Measurements from ENCODE around the gene SRP68.
"Not testable (repeated sequence)": the region's sequence is repeated elsewhere in the genome, so short reads cannot be mapped to it uniquely, and the experiment has no call there.

Gene SRP68

DNA sequence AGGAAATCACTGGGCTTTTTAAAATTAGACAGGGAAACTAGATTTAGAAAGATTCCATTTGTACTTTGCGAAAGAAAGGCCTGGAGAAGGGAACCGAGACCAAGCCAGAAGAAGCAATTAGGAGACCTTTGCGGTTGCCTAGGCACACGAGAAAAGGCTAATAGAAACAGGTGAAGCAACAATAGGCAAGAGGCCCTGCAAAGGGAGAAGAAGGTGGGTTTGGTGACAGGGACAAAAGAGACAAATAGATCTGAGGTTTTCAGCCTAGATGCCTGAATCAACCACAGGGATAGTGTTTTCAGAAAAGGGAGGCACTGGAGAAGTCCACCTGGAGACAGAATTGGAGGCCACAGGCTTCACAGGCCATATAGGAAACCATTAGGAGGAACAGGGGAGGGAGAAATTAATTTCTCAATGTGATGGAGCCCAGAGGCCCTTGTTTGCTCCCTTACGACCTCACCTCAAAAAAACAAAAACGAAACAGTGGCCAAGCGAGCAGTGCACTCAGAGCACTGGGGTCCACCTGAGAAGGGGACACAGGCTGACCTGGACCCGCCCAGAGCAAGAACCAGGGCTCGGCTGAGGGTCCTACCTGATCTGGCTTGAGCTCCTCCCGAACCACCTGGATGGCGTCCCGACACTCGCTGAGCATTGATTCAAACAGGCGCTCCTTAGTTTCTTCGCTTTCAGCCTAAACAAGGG lies 22.3 kb downstream of the SRP68 start:
- Histone ChIP-seq H3K9me3 (ENCODE audit: severe bottlenecking) (no peaks in the 10 kb centered on the region), H3K27ac (ENCODE audit: poor library complexity, severe bottlenecking) (no peak overlapping the region), H3K4me3 (ENCODE audit: severe bottlenecking) (no peak overlapping the region), H3K4me1 (ENCODE audit: insufficient read depth, poor library complexity, severe bottlenecking) (peaks cover 16% of the 10 kb centered on the region), H3K27me3 (ENCODE audit: insufficient read depth, poor library complexity, severe bottlenecking) (no peaks in the 10 kb centered on the region), H3K36me3 (ENCODE audit: low read depth) (peaks cover 91% of the 10 kb centered on the region)
- TF ChIP-seq CTCF (IDR thresholded peaks at IDR 0.05; ENCODE audit: poor library complexity, severe bottlenecking), result no peak
- DNase-seq (ENCODE audit: low spot score) (no peak), ATAC-seq (ENCODE audit: low read depth) (no peak)

DNA sequence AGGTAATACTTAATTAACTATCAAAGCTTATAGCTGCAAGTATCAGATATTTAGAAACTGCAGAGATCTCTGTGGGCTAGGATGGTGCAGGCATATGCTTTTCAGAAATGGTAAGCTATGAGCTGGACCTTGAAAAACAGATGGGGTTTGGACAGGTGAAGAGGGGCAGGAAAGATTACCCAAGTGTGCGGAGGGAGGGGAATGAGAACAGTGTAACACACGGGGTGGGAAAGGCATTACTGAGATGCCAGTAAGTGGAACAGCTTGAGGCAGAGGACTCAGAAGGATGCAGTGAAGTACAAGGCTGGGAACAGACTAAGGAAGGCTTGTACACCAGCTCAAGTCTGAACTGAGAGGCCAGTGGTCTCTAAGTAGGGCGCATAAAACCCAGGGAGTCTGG lies 23.1 kb downstream of the SRP68 start:
- H3K4me3 ChIP-seq (ENCODE audit: severe bottlenecking), result no peak overlapping the region
- peaks cover 91% of the 10 kb centered on the region for H3K36me3 ChIP-seq (ENCODE audit: low read depth)
- no peak for TF ChIP-seq CTCF (IDR thresholded peaks at IDR 0.05; ENCODE audit: poor library complexity, severe bottlenecking)
- H3K27me3 ChIP-seq (ENCODE audit: insufficient read depth, poor library complexity, severe bottlenecking), result no peaks in the 10 kb centered on the region
- H3K9me3 ChIP-seq (ENCODE audit: severe bottlenecking), result no peaks in the 10 kb centered on the region
- DNase-seq (ENCODE audit: low spot score) (no peak), ATAC-seq (ENCODE audit: low read depth) (no peak)
- H3K4me1 ChIP-seq (ENCODE audit: insufficient read depth, poor library complexity, severe bottlenecking), result peaks cover 10% of the 10 kb centered on the region
- H3K27ac ChIP-seq (ENCODE audit: poor library complexity, severe bottlenecking), result no peak overlapping the region

GRCh38 chr17:76048711-76049110 lies 23.6 kb downstream of the SRP68 start:
- Histone ChIP-seq H3K27ac (ENCODE audit: poor library complexity, severe bottlenecking) (no peak overlapping the region), H3K27me3 (ENCODE audit: insufficient read depth, poor library complexity, severe bottlenecking) (no peaks in the 10 kb centered on the region), H3K9me3 (ENCODE audit: severe bottlenecking) (no peaks in the 10 kb centered on the region), H3K4me1 (ENCODE audit: insufficient read depth, poor library complexity, severe bottlenecking) (peaks cover 5% of the 10 kb centered on the region), H3K36me3 (ENCODE audit: low read depth) (peaks cover 91% of the 10 kb centered on the region), H3K4me3 (ENCODE audit: severe bottlenecking) (no peak overlapping the region)
- TF ChIP-seq CTCF (IDR thresholded peaks at IDR 0.05; ENCODE audit: poor library complexity, severe bottlenecking), result no peak
- ATAC-seq (ENCODE audit: low read depth) (no peak), DNase-seq (ENCODE audit: low spot score) (no peak)

- no peak for DNase-seq (ENCODE audit: low spot score)
- Histone ChIP-seq H3K36me3 (ENCODE audit: low read depth) (peaks cover 92% of the 10 kb centered on the region), H3K9me3 (ENCODE audit: severe bottlenecking) (no peaks in the 10 kb centered on the region), H3K27ac (ENCODE audit: poor library complexity, severe bottlenecking) (no peak overlapping the region), H3K27me3 (ENCODE audit: insufficient read depth, poor library complexity, severe bottlenecking) (no peaks in the 10 kb centered on the region), H3K4me3 (ENCODE audit: severe bottlenecking) (no peak overlapping the region), H3K4me1 (ENCODE audit: insufficient read depth, poor library complexity, severe bottlenecking) (no peaks in the 10 kb centered on the region)
- no peak for TF ChIP-seq CTCF (IDR thresholded peaks at IDR 0.05; ENCODE audit: poor library complexity, severe bottlenecking)
- ATAC-seq (ENCODE audit: low read depth), result no peak
These were observed 24.2 kb downstream of the SRP68 start for GRCh38 chr17:76048025-76048605.

DNA sequence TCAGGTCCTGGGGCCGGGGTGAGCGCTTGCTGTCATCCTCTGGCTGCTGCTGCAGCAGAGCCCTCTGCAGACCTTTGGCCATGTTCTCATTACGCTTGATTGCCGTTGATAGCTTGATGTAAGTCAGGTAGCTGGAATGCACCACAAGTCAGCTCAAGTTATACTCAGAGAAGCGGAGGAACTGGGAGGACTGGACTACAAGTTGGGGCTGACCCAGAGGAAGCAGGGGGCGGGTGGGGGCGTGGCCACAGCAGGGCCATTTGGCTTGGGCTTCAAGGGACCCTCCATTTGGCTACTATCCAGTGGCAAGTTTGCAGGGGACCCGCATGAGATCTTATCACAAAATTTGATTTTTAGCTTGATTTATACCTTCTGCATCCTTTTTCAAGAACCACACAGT lies 26.3 kb downstream of the SRP68 start:
- peaks cover 97% of the 10 kb centered on the region for H3K36me3 ChIP-seq (ENCODE audit: low read depth)
- no peaks in the 10 kb centered on the region for H3K9me3 ChIP-seq (ENCODE audit: severe bottlenecking)
- no peak; the same call in 2 of the 3 replicates for ATAC-seq (ENCODE audit: low read depth)

DNA sequence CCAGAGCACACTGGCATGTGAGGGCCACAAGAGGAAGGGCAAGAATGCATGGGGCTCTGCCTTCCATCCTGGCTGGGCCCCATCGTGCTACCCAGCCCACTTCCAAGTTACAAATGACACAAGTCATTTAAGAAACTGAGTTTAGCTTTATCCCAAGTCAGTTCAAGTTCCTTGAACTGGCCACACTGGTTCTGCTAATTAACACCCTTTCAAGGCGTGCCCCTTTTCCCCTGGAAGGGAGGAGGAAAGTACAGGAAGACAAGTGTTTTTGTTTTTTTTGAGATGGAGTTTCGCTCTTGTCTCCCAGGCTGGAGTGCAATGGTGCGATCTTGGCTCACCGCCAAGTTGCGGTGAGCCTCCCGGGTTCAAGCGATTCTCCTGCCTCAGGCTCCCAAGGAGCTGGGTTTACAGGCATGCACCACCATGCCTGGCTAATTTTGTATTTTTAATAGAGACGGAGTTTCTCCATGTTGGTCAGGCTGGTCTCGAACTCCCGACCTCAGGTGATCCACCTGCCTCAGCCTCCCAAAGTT lies 27.8 kb downstream of the SRP68 start:
- not testable (repeated sequence) for H3K27me3 ChIP-seq (ENCODE audit: insufficient read depth, poor library complexity, severe bottlenecking); H3K27ac ChIP-seq (ENCODE audit: poor library complexity, severe bottlenecking); DNase-seq (ENCODE audit: low spot score); H3K4me1 ChIP-seq (ENCODE audit: insufficient read depth, poor library complexity, severe bottlenecking); H3K9me3 ChIP-seq (ENCODE audit: severe bottlenecking); H3K4me3 ChIP-seq (ENCODE audit: severe bottlenecking); ATAC-seq (ENCODE audit: low read depth)
- H3K36me3 ChIP-seq (ENCODE audit: low read depth), result peaks cover 97% of the 10 kb centered on the region

More for the DNA sequence above, 26.3 kb downstream of the SRP68 start:
- H3K27ac ChIP-seq (ENCODE audit: poor library complexity, severe bottlenecking), result no peak overlapping the region
- no peak for TF ChIP-seq CTCF (IDR thresholded peaks at IDR 0.05; ENCODE audit: poor library complexity, severe bottlenecking)
- no peak overlapping the region for H3K4me3 ChIP-seq (ENCODE audit: severe bottlenecking)
- H3K27me3 ChIP-seq (ENCODE audit: insufficient read depth, poor library complexity, severe bottlenecking), result no peaks in the 10 kb centered on the region
- no peak for DNase-seq (ENCODE audit: low spot score)
- no peaks in the 10 kb centered on the region for H3K4me1 ChIP-seq (ENCODE audit: insufficient read depth, poor library complexity, severe bottlenecking)

- H3K27ac ChIP-seq (ENCODE audit: poor library complexity, severe bottlenecking); H3K4me1 ChIP-seq (ENCODE audit: insufficient read depth, poor library complexity, severe bottlenecking); H3K27me3 ChIP-seq (ENCODE audit: insufficient read depth, poor library complexity, severe bottlenecking); H3K4me3 ChIP-seq (ENCODE audit: severe bottlenecking); DNase-seq (ENCODE audit: low spot score); H3K9me3 ChIP-seq (ENCODE audit: severe bottlenecking); ATAC-seq (ENCODE audit: low read depth): not testable (repeated sequence)
- peaks cover 92% of the 10 kb centered on the region for H3K36me3 ChIP-seq (ENCODE audit: low read depth)
These were observed 29.4 kb downstream of the SRP68 start for GRCh38 chr17:76042868-76043267.

Measured in RWPE2 (cell line).